HFF-Myc (cell line): ENCODE measurements around the gene GATA5.

ENCODE experiments used
- DNase-seq: peaks from one replicate; pipeline ENCODE4 v3.0.0-alpha.2; 2011; ENCODE audit warnings: low read depth; ENCODE audit errors: extremely low read depth
- H3K4me3 ChIP-seq: replicated peaks from 2 replicates; pipeline ENCODE4 v1.5.1; 2011; ENCODE audit warnings: low read depth, mild to moderate bottlenecking, control low read depth, low read length
- CTCF ChIP-seq: IDR thresholded peaks from 2 replicates; pipeline ENCODE4 v1.5.1; 2012; ENCODE audit warnings: mild to moderate bottlenecking, low read depth, low read length, control low read depth; ENCODE audit errors: missing control alignments

The GATA5 gene

GRCh38 chr20:62500237-62500864 is 24.6 kb upstream of the GATA5 start:
- no peak overlapping the region for H3K4me3 ChIP-seq
- TF ChIP-seq CTCF: peak; percentile 87
- no peak for DNase-seq

DNA sequence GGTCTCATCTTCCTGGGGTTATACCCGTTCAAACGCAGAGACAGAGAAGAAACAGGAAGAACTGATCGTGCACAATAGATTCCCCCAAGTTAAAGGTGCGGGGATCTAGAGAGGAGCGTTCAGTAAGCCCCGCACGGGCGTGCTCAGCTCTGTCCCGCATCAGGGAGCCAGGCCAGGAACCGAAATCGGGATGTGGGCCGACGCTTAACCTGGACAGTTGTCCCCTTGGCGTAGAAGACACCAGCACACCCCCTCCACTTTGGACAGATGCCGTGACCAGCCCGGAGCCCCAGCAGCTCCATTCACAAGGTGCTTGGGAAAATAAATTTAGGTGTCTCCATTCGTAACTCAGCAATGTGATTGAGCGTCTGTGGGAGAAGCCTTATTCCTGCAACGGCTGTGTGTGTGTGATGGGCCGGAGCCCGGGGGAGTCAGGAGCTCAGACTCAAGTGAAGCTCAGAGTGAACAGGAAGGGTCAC is 24.0 kb upstream of the GATA5 start:
- H3K4me3 ChIP-seq: no peak overlapping the region
- no peak for DNase-seq
- no peak for TF ChIP-seq CTCF

DNA sequence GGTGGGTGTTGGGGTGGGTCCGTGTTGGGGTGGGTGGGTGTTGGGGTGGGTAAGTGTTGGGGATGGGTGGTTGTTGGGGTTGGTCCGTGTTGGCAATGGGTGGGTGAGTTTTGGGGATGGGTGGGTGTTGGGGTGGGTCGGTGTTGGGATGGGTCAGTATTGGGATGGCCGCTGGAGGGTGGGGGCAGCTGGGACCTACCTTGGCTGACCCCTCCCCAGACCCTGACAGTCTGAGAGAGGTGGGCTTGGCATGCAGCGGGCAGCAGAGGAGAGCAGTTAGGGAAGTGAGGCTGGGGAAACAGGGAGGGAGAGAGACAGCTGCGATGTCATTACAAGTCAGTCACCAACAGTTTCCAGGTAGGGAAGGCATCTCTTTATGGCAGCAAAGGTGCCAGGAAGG is 23.1 kb upstream of the GATA5 start:
- no peak for DNase-seq
- no peak for TF ChIP-seq CTCF
- no peak overlapping the region for H3K4me3 ChIP-seq

- TF ChIP-seq CTCF: peak; percentile 46
- no peak for DNase-seq
- H3K4me3 ChIP-seq: no peak overlapping the region
Measured at GRCh38 chr20:62496568-62497218, 20.9 kb upstream of the GATA5 start.

- no peak overlapping the region for H3K4me3 ChIP-seq
- DNase-seq: no peak
- TF ChIP-seq CTCF: no peak
Measured at GRCh38 chr20:62495749-62496567, 20.2 kb upstream of the GATA5 start.

DNA sequence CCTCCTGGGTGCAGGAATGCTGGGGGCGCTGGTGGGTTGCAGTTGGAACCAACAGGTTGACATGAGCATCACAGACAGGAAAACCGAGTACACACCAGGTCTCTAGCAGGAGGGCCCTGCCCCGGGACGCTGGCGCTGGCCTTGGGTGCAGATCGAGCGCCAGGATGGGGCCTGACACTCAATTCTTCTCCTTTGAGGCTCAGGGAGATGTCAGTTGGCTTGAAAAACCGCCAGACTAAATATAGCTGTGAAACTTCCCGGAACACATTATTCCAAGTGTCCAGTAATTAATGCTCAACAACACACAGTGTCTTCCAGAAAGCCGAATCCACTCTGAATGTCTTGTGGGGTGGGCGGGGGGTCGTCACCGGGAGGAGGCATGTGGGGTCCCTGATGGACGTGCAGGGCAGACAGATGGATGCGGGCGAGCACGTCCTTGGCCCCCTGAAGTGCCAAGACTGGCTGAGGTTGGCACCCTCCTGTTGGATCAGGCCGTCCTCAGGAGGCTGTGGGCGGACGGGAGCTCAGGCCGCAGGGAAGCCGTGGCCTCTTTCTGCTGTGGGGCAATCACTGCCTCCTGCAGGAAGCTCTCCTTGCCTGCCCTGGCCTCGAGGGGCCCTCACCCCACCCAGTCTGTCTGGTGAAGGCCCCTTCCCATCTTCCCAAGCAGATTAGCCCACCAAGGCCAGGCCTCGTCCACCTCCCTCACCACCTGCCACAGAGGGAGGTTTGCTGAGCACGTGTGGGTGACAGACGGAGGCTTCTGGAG is 19.4 kb upstream of the GATA5 start:
- DNase-seq: no peak
- H3K4me3 ChIP-seq: no peak overlapping the region
- no peak for TF ChIP-seq CTCF
